NCI-H1105 (cell line): Measurements from ENCODE around the gene AKAP8L.
A peak's percentile ranks its signal among the peaks of the same experiment; 100 is the strongest.

ENCODE experiments used
- DNase-seq: peaks from one replicate; lab custom pipeline; 2025; lab: John Stamatoyannopoulos, UW

Gene AKAP8L, protein sequence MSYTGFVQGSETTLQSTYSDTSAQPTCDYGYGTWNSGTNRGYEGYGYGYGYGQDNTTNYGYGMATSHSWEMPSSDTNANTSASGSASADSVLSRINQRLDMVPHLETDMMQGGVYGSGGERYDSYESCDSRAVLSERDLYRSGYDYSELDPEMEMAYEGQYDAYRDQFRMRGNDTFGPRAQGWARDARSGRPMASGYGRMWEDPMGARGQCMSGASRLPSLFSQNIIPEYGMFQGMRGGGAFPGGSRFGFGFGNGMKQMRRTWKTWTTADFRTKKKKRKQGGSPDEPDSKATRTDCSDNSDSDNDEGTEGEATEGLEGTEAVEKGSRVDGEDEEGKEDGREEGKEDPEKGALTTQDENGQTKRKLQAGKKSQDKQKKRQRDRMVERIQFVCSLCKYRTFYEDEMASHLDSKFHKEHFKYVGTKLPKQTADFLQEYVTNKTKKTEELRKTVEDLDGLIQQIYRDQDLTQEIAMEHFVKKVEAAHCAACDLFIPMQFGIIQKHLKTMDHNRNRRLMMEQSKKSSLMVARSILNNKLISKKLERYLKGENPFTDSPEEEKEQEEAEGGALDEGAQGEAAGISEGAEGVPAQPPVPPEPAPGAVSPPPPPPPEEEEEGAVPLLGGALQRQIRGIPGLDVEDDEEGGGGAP

DNA sequence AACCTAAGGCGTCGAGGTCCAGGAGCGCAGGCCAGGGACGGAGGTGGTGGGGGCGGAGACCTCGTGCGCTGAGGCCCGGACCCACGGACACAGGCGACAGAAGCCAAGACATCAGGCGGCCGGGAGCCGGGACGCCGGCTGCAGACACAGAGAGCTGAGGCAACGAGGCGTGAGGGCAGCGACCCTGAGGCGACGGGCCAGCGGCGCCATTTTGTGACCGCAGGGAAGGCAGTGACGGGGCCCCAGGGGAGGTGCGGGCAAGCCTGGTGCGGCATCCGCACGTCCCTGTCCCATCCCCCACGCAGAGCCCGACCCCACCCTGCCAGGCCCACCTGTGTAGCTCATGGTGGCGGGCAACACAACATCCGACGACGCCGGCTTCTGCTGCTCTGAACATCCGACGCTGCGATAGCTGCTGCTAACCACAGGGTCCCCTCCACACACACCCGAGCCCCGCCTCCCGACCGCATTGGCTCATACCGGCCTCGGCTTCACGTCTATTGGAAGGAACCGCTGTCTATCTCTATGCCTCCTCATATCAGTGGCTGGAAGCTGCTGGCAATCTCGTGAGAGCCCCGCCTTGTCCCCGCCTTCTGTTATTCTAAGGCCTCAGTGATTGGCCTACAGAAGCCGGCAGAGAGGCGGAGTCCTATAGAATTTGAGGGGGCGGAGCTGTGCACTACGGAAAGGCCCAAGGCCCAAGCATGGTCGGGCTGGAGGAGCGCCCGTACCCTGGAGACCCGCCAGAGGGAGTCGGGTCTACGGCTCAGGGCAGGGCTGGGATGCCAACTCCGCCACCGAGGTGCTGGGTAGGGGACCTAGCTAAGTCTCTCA lies at the start of gene AKAP8L:
Gene AKAP8L, minus strand, starts transcription at position 410 of the 834 bp plus-strand sequence. Its CDS starts 65 bp downstream, at position 345.
- DNase-seq, result peak; percentile 99

DNA sequence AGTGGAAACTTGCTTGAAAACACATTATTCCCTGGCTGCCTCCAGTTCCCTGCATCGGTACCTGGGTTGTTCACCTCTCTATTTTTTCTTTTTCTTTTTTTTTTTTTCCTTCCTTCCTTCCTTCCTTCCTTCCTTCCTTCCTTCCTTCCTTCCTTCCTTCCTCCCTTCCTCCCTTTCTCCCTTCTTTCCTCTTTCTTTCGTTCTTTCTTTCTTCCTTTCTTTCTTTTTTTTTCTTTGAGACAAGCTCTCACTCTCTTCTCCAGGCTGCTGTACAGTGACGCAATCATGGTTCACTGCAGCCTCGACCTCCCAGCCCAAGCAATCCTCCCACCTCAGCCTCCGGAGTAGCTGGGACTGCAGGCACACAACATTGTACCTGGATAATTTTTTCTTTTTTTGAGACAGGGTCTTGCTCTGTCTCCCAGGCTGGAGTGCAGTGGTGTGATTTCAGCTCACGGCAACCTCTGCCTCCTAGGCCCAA lies 49.0 kb upstream of the AKAP8L start:
- DNase-seq, result no peak

DNA sequence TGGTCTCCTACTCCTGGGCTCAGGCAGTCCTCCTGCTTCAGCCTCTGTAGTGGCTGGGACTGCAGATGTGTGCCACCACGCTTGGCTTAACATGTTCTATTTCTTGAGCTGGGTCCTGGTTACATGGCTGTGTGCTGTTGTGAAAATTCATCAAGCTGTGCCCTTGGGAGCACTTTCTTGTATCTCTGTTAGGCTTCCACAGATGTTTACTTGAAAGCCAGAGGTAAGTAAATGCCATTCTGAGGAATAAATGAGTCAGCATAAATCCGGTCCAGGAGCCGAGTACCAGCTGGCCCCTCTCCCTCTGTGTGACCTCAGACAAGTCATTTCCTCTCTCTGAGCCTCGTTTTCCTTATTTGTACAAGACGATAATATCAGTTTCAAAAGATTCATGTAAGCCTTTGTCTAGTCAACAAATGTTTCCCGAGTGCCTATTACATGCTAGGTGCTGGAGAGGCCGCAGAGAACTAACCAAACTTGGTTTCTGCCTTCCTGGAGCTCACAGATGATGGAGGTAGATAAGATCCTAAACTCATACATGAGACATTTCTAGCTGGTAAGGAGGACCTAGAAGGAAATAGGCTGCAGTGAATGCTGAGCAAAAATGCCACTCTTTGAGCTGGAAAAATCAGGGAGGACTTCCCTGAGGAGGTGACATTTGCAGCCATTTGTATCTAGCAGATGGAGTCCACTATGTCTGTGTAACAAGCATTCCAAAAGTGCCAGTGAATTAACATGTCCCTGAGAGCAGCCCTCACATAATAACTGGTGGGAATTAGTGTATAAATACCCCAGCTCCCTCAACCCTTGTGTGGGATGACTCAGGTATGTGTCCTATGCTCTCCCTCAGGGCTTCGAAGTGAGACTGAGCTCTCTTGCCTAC lies 48.3 kb upstream of the AKAP8L start:
- no peak for DNase-seq

DNA sequence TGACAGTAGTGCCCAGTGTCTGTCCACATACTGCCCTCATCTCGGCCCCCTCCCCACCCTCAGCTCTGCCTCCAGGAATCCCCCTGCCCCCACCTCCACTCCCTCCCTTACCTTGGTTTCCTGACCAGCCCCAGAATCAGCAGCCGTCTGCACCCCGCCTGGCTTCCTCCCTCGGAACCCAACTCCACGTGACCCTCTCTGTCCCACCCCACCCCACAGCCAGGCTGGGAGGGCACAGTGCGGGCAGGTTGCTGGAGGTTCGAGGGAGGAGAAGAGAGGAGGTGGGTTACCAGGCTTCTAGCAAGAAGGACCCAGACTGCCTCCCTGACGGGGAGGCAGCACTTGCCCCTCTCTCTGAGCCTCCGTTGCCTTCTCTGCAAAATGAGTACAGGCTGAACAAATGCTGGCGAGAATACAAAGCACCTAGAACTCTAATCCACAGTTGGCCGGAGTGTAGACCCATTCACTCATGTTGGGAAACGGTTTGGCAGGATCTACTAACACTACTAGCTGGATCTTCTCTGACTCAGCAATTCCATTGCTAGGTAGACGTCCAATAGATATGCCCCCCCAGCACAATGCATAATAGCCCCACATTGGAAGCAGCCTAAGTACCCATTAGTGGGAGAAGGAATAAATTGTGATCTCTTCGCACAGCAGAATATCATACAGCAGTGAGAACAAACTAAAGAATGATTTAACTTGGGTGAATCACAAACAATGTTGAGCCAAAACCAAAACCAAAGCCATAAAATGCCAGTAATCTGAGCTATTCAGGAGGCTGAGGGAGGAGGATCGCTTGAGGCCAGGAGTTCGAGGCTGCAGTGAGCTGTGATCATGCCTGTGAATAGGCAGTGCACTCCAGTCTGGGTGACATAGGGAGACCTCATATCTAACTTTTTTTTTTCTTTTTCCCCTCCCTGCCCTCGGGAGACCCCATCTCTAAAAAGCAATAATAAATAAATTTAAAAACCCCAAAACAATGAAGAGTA lies 45.9 kb upstream of the AKAP8L start, which contains the start of gene RASAL3:
Gene RASAL3, minus strand, starts transcription at position 151 of the 992 bp plus-strand sequence. CDS start 186 bp downstream, outside the sequence.
- no peak for DNase-seq

DNA sequence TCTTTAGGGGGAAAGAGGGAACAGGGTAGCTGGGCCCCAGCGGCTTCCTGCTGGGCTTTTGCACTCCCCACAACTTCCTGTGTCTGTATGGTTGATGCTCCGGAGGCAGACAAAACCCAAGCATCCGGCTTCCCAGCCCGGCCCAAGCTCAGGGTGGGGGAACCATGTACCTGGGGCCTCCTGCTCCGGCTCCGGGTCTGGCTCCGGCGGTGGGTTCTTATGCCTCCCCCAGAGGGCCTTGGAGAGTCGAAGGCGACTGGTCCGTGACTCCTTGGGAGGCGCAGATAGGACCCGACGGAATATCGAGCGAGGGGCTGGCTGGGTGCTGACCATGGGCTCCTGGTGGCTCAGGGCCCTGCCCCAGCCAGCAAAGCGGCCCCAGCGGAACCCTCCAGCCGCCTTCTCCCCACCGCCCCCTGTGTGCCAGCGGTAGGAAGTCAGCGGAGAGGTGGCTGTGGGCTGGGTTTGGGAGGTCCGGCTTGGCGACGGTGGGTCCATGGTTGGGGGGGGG lies 45.1 kb upstream of the AKAP8L start:
- no peak for DNase-seq

DNA sequence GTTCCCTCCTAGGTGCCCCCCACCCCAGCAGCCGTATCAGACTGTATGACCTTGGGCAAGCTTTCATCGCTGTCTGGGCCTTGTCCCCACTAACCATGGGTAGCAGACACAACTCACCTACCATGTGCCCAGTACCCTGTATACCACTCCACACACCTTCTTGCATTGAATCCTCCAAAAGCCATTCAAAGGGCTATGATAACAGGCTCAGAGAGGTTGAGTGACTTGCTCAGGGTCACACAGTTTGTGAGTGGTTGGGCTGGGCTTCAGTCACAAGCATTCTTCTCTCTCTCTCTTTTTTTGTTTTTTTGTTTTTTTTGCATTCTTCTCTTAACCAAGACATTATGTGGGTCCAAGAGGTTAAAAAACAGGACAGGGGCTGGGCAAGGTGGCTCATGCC lies 42.9 kb upstream of the AKAP8L start:
- no peak for DNase-seq

DNA sequence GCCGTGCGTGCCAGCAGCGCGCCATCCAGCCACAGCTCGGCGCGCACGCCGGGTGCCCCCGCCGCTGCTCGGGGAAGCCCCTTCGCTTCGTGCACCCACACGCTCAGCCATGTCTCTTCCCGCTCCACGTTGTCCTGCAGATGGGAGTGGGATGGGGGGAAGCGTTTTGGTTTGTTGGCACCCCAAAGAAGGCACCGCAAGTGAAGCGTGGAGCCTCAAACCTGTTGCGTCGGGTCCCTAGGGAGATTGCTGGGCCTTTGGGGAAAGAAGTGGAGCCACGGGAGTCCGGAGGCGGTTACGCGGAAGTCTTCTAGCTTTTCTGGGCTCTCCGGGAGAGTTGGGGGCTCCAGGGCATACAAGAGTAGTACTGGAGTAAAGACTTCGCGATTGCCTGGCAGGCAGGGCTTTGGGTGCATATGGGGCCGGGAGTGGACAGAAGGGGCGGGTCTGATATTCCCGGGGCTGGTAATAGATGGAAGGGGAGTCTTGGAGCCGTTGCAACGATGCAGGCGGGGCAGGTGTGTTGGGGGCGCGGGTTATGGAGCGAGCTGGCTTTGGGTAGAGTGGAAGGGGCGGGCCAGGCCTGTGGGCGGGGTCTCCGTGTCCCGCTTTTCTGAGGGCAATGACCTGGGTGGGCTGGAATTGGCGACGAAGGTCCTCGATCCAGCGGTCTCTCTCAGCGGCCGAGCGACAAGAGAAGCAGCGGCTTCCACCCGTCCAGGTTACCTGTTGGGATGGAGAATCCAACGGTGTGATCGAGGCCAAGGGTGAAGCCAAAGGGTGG lies 39.1 kb upstream of the AKAP8L start:
- DNase-seq, result no peak

DNA sequence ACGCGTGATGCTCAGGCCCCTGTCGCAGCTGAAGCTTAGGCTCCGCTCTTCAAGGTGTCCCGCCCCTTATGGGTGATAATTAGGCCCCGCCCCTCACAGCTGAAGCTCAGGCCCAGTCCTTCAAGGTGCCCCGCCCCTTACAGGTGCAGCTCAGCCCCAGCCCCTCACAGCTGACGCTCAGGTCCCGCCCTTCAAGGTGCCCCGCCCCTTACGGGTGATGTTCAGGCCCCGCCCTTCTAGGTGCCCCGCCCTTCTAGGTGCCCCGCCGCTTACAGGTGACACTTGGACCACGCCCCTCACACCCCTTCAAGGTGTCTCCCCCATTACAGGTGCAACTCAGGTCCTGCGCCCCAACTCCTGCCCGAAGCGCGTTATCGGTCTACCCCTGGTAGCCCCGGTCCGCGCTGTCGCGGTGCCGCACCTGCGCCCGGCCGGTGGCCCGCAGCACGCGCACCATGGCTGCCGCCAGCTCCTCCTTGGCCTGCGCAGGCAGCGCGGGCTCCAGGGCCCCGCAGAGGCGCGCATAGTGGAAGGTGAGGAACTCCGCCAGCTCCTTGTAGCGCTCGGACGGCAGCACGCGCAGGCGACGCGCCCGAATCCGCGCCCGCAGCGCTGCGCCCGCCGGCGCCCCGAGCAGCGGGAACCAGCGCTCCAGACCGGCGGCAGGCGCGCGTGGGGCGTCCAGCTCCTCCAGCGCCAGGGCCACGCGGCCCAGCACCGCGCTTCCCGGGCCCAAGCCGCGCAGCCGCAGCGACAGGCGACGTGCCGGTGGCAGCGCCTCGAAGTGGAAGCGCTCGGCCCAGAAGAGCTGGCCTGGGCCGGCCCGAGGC lies 38.3 kb upstream of the AKAP8L start:
- peak; percentile 93 for DNase-seq

DNA sequence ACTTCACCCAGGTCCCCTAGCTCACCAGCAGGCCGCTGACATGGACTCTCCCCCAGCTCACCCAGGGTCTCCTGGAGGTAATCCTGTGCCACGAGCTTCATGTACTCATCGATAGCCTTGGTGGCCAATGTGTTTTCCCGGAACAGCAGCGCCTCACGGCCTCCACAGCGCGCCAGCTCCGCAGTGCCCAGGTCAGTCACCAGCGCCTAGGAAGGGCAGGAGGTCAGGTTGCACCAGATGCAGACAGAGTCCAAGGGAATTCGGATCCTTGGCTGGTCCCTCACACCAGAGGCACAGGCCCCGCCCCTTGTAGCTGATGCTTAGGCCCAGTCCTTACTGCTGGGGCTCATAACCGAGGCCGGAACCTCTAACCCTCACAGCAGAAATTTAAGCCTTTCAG lies 37.7 kb upstream of the AKAP8L start:
- no peak for DNase-seq

DNA sequence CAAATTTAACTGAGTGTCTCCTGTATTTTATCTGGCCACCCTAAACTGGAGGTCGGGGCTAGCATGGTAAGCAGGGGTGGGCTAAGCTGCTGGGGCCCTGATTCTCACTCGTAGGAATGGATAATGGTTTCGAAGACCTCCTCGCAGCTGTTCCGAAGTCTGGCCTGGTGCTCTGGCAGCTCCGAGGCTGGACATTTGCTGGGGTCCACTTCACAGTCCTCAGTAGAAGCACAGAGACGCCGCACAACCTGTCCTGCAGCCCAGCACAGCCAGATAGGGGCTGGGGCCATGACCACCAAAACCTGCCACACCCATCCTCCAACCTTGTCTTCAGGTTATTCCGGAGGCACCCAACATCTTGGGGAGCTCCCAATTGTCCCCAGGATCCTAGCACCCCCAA lies 37.2 kb upstream of the AKAP8L start:
- no peak for DNase-seq

DNA sequence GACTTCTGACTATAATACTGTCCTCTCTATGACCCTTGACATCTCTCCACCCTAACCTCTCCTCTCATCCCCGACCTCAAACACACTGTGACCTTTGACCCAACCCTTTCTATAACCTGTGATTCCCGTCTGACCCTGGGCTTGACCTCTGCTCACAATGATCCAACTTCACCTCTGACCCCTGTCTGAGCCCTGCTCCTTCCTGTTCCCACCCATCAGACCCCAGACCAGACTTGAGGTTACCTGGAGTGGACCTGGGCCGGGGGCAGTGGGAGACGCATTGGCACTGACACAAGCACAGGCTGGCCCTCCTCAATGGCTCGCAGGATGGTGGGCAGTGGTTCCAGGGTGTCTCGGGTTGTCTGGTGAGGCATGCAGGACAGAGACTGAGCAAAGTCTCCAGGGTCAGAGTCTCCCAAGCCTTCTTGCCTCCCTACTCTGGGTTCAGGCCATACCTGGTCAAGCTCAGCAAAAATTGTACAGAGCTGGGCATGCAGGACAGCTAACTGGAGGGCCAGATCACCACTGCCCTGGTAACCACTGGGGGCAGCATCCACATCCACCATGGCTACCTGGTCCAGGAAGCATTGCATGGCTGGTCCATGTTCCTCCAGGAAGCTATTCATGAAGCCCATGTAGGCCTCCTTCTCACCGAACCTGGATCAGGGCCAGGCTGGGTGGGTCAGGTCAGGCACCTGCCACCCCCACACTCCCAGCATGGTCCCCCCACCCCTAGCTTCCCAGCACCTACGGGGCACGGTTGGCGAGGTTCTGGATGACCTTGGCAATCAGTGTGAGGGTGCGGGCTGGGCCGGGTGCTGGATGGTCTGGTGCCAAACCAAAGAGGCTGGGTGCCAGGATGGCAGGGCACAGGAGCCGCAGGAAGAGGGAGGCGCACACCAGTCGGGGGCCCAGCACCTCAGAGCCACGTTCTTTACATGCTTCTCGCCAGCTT lies 35.4 kb upstream of the AKAP8L start:
- DNase-seq, result no peak

DNA sequence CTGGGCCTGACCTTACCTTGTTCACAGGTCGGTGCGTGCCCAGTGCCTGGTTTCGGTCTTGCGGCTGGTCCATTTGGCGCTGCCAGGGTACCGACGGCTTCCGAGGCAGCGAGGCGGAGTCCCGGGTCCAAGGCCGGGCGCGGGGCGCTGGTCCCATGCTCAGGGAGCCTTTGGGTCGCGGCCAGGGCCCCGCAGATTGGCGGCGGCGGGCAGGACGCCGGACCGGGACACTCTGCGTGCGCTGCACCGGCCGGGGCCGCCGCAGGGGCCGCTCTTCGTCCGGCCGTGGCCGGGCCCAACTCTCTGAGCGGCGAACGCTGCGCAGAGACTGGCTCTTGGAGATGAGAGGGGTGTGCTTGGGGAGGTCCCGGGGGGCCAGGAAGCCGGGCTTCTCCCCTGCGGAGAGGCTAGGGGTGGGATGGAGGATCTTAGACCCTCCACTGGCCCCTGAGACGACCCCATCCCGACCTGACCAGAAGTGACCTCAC lies 34.3 kb upstream of the AKAP8L start:
- DNase-seq, result no peak

DNA sequence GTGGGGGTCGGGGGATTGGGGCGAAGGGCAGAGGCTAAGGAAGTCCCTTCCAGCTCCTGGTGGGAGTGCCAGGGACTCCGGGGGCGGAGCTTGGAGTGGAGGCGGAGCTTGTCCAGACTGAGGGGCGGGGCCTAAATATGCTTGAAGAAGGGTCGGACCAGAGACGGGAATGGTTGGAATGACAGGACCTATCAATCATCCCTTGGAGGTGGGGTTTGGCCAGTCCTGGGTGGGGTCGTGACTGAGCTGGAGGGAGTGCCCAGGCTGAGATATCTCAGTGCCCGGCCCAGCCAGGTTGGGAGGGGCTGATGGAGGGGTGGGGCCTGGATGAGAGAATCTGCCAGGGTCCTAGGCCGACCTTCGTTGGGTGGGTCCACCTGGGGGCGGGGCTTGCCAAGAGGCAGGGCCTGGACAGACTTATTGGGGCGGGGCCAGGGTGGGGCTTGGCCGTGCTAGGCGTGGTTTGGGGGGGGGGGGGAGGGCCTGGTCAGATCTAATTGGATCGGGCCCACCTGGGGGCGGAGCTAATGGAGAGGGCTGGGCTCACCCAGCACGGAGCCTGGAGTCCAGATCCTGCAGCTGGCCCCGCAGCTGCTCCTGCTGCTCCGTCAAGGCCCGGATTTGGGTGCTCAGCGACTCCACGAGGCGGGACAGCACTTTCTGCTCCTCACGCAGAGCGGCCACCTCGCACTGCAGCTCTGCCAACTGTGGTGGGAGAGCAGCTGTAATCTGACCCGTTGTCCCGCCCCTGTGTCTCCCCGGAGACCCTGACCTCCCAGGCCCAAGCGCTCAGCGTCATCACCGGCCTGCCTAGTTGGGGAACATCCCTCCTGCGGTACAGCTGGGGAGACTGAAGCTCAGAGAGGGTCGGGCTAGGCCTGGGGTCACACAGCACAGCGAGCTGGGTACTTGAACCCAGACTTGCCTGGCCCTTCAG lies 33.6 kb upstream of the AKAP8L start:
- DNase-seq, result peak; percentile 29

DNA sequence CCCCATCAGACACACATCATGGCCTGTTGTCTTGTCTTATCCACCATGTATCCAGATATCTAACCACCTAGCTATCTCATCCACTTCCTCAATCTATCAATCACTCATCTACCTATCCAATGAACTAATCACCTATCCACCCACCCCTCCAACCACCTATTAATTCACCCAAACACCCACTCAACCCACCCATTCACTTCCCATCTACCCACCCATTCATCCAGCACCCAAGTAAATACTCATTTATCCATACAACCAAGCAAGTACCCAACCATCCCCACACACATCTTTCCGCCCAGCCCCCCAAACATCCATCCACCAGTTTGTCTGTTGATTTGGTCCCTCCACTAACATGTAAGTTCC lies 31.7 kb upstream of the AKAP8L start:
- DNase-seq, result no peak

DNA sequence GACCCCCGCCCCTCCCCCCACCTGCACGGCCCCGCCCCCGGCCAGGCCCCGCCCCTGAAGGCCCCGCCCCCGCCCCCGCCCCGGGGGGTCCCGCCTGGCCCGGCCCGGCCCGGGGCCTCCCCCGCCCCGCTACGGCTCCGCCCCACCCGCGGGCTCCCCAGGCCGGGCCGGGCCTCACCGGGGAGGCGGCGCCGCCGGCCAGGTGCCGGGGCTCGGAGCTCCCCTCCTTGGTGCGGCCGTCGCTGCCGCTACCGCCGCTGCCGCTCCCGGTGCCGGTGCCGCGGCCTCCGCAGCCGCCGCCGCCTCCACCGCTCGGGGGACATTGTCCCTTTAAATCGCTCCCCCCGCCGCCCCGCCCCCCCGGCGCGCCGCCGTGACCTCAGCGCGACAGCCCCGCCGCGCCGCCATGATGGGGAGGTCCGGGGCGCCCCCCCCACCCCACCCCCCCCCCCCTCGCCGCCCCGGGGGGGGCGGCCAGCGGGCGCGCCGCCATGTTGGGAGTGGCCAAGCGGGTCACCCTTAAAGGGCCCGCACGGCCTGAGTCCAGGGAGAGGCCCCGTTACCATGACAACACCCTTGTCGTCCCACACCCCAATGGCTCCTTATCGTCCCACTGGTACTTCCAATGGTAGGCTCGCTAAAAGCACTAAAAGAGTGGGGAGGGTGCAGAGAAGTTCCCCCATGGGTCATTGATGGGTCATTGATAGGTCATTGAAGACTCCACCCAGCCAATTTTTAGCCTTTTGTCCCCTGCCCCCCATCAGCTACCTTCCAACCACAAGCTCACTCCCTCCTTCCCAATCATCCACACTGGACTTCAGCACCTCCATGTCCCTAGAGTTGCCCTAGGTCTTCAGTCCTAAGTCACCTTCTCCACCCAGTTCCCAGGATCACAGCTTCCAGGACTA lies 31.1 kb upstream of the AKAP8L start, which contains the start of gene WIZ:
Gene WIZ, minus strand, starts transcription at position 337 of the 908 bp plus-strand sequence. CDS start 1,649 bp downstream, outside the sequence.
- peak; percentile 52 for DNase-seq
